Sigmoid colon (tissue), 4 donors: ENCODE data around the gene LAMB3.

Source experiments
- CTCF ChIP-seq, 4 experiments: fragments of 450-650 bp in 3 of 4; fragments of 200-600 bp in 1 of 4; IDR thresholded peaks; one replicate each; pipeline ENCODE4 v1.5.1; 2016 to 2019; ENCODE audit warnings: antibody characterized with exemption in 4 of 4, mild to moderate bottlenecking in 3 of 4, moderate library complexity in 2 of 4
- POLR2A ChIP-seq, 2 donors: fragments of 450-650 bp; IDR thresholded peaks; one replicate each; pipeline ENCODE4 v1.6.1; 2016; ENCODE audit warnings: antibody characterized with exemption in 2 of 2, mild to moderate bottlenecking in 2 of 2, moderate library complexity in 2 of 2
- POLR2AphosphoS5 ChIP-seq, 4 donors: sonication (generic); formaldehyde crosslinking; IDR thresholded peaks; one replicate each; pipeline ENCODE4 v1.6.1; 2017; ENCODE audit warnings: antibody characterized with exemption in 4 of 4

DNA sequence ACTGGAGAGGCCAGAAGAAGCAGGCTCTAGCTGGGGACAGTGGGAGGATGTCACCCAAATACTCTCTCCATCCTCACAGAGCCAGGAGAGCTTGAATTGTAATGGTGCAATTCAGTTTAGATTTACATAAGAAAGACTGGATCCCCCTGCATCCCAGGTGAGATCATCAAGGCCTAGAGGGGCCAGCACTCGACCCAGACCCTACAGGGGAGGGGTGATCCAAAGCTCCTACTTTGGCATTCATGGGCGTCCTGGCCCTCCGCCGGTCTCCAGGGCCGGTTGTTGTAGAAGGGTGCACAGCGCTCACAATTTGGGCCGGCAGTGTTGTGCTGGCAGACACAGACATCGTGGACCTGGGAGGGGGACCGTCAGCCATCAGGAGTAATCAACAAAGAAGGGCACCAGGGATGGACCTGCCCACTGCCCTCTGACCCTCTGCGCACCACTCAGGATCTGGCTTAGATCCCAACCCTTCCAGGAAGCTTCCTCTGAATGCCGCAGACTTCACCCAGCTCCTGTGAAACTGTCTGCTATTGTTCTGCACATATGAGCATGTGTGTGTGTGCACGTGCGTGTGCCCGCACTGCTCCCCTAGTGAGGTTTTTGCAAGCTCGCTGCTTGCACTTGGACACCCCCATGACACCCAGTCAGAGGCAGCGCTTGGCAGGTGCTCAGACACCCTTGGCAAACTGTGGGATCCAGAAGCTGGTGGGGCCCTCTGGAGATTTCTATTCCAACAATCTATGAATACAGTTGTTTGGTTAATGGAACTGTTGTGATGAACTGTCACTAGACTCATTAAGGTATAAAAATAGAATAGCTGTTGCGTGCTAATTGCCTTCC lies 21.6 kb downstream of the LAMB3 start:
- TF ChIP-seq CTCF (IDR thresholded peaks at IDR 0.05) (no peak), POLR2AphosphoS5 (IDR thresholded peaks at IDR 0.05) (no peak), POLR2A (IDR thresholded peaks at IDR 0.05) (no peak)
